Mesendoderm (in vitro differentiated cells): ENCODE data around the gene CNTNAP4.

Experiments
- DNase-seq: peaks from one replicate; pipeline ENCODE4 v3.0.0; 2013
- H2AK5ac ChIP-seq: 2 replicates; pipeline ENCODE4 v1.6.1; 2013; ENCODE audit warnings: low read length, inconsistent platforms
- H2BK120ac ChIP-seq: 2 replicates; pipeline ENCODE4 v1.6.1; 2013; ENCODE audit warnings: low read depth, mild to moderate bottlenecking, low read length, moderate library complexity, mixed read lengths
- H2BK15ac ChIP-seq: replicated peaks from 2 replicates; pipeline ENCODE4 v1.6.1; 2013; ENCODE audit warnings: low read depth, mild to moderate bottlenecking, moderate library complexity
- H2BK5ac ChIP-seq: 2 replicates; pipeline ENCODE4 v1.6.1; 2013; ENCODE audit warnings: low read length, inconsistent platforms
- H3K18ac ChIP-seq: 2 replicates; pipeline ENCODE4 v1.6.1; 2013; ENCODE audit warnings: mild to moderate bottlenecking, low read length, mixed read lengths
- H3K23ac ChIP-seq: one replicate; pipeline ENCODE4 v1.6.1; 2013; ENCODE audit warnings: low read length
- H3K27ac ChIP-seq: 2 replicates; pipeline ENCODE4 v1.5.1; 2013; ENCODE audit warnings: low read depth, mild to moderate bottlenecking, inconsistent platforms, low read length, moderate library complexity
- H3K27me3 ChIP-seq: 2 replicates; pipeline ENCODE4 v1.6.1; 2013; ENCODE audit warnings: low read length, control low read depth, mild to moderate bottlenecking, inconsistent platforms; ENCODE audit not compliant: insufficient read depth, poor library complexity
- H3K36me3 ChIP-seq: 2 replicates; pipeline ENCODE4 v1.6.1; 2013; ENCODE audit warnings: low read length, inconsistent platforms; ENCODE audit not compliant: control insufficient read depth, insufficient read depth
- H3K4ac ChIP-seq: one replicate; pipeline ENCODE4 v1.6.1; 2013; ENCODE audit warnings: low read depth, mild to moderate bottlenecking, low read length, moderate library complexity
- H3K4me1 ChIP-seq: 2 replicates; pipeline ENCODE4 v1.6.1; 2013; ENCODE audit warnings: low read depth, low read length, inconsistent platforms; ENCODE audit not compliant: control insufficient read depth
- H3K4me2 ChIP-seq: 2 replicates; pipeline ENCODE4 v1.6.1; 2013; ENCODE audit warnings: low read length
- H3K4me3 ChIP-seq: 2 replicates; pipeline ENCODE4 v1.5.1; 2013; ENCODE audit warnings: mild to moderate bottlenecking, low read length
- H3K56ac ChIP-seq: one replicate; pipeline ENCODE4 v1.6.1; 2013; ENCODE audit warnings: low read length
- H3K79me1 ChIP-seq: 2 replicates; pipeline ENCODE4 v1.6.1; 2013; ENCODE audit warnings: low read length, inconsistent platforms
- H3K79me2 ChIP-seq: 2 replicates; pipeline ENCODE4 v1.6.1; 2013; ENCODE audit warnings: mild to moderate bottlenecking, low read length; ENCODE audit not compliant: control insufficient read depth, insufficient read depth
- H3K9ac ChIP-seq: 2 replicates; pipeline ENCODE4 v1.6.1; 2013; ENCODE audit warnings: low read length, inconsistent platforms
- H4K5ac ChIP-seq: one replicate; pipeline ENCODE4 v1.6.1; 2013; ENCODE audit warnings: low read length
- H4K8ac ChIP-seq: one replicate; pipeline ENCODE4 v1.6.1; 2013; ENCODE audit warnings: low read depth, mild to moderate bottlenecking, control low read depth, low read length, moderate library complexity
- WGBS: extraction: QIAGEN DNeasy Blood & Tissue Kit; methylation state at CpG from one replicate; pipeline ENCODE4 v1.1.7; 2013; ENCODE audit warnings: low lambda C conversion rate, missing lambda C conversion rate; ENCODE audit not compliant: insufficient coverage; ENCODE audit errors: extremely low coverage; 5-methylcytosine and 5-hydroxymethylcytosine counted together

Gene CNTNAP4

GRCh38 chr16:76577003-76577402 is 299.8 kb downstream of the CNTNAP4 start:
- Histone ChIP-seq H3K18ac (no peak overlapping the region), H2BK15ac (no peak overlapping the region), H3K36me3 (no peaks in the 10 kb centered on the region), H2AK5ac (no peak overlapping the region), H2BK5ac (no peak overlapping the region), H4K8ac (no peak overlapping the region), H3K56ac (no peak overlapping the region), H4K5ac (no peak overlapping the region), H3K4me2 (no peak overlapping the region), H3K23ac (no peak overlapping the region), H3K27me3 (no peaks in the 10 kb centered on the region), H3K79me1 (no peaks in the 10 kb centered on the region), H2BK120ac (no peak overlapping the region), H3K27ac (no peak overlapping the region), H3K79me2 (no peaks in the 10 kb centered on the region), H3K4me3 (no peak overlapping the region), H3K9ac (no peak overlapping the region), H3K4ac (no peak overlapping the region), H3K4me1 (no peaks in the 10 kb centered on the region)
- WGBS = no CpG with 5 or more reads among the region's 4 CpGs
- DNase-seq = no peak

- Histone ChIP-seq H2BK120ac (no peak overlapping the region), H4K5ac (no peak overlapping the region), H3K79me2 (no peaks in the 10 kb centered on the region), H2AK5ac (no peak overlapping the region), H3K27me3 (no peaks in the 10 kb centered on the region), H4K8ac (no peak overlapping the region), H3K4ac (no peak overlapping the region), H3K4me1 (no peaks in the 10 kb centered on the region), H3K4me2 (no peak overlapping the region), H3K9ac (no peak overlapping the region), H3K79me1 (no peaks in the 10 kb centered on the region), H3K56ac (no peak overlapping the region), H3K23ac (no peak overlapping the region), H3K4me3 (no peak overlapping the region), H2BK15ac (no peak overlapping the region), H3K36me3 (no peaks in the 10 kb centered on the region), H2BK5ac (no peak overlapping the region), H3K18ac (no peak overlapping the region), H3K27ac (no peak overlapping the region)
- no peak for DNase-seq
- no CpG with 5 or more reads among the region's 9 CpGs for WGBS
Measured at GRCh38 chr16:76579277-76579922, 302.2 kb downstream of the CNTNAP4 start.

- no peak overlapping the region for H3K9ac ChIP-seq
Measured at GRCh38 chr16:76583466-76583865, 306.3 kb downstream of the CNTNAP4 start.

GRCh38 chr16:76583945-76584344 is 306.7 kb downstream of the CNTNAP4 start:
- Histone ChIP-seq H3K4me1 (peaks cover 4% of the 10 kb centered on the region), H3K4me3 (no peak overlapping the region), H3K79me2 (no peaks in the 10 kb centered on the region), H3K56ac (no peak overlapping the region), H2AK5ac (no peak overlapping the region), H3K18ac (no peak overlapping the region), H2BK120ac (no peak overlapping the region), H3K27ac (no peak overlapping the region), H3K79me1 (no peaks in the 10 kb centered on the region), H3K9ac (no peak overlapping the region), H3K4me2 (no peak overlapping the region), H3K4ac (no peak overlapping the region), H2BK5ac (no peak overlapping the region), H3K27me3 (no peaks in the 10 kb centered on the region), H2BK15ac (no peak overlapping the region), H3K23ac (no peak overlapping the region), H4K8ac (no peak overlapping the region), H4K5ac (no peak overlapping the region), H3K36me3 (no peaks in the 10 kb centered on the region)
- no CpG with 5 or more reads among the region's 2 CpGs for WGBS
- DNase-seq = no peak

More at GRCh38 chr16:76583466-76583865, 306.3 kb downstream of the CNTNAP4 start:
- no peak overlapping the region for H2BK5ac ChIP-seq
- H3K79me2 ChIP-seq = no peaks in the 10 kb centered on the region
- no peak overlapping the region for H3K27ac ChIP-seq
- no peak overlapping the region for H3K4me2 ChIP-seq
- H3K4me1 ChIP-seq = peaks cover 4% of the 10 kb centered on the region
- no peak overlapping the region for H4K8ac ChIP-seq
- H2AK5ac ChIP-seq = no peak overlapping the region
- no peak overlapping the region for H2BK120ac ChIP-seq
- H3K36me3 ChIP-seq = no peaks in the 10 kb centered on the region
- H3K4me3 ChIP-seq = no peak overlapping the region
- H3K79me1 ChIP-seq = no peaks in the 10 kb centered on the region
- H3K27me3 ChIP-seq = no peaks in the 10 kb centered on the region
- H3K18ac ChIP-seq = no peak overlapping the region
- no peak overlapping the region for H3K23ac ChIP-seq
- WGBS = no CpG with 5 or more reads among the region's 6 CpGs
- H3K4ac ChIP-seq = no peak overlapping the region
- no peak overlapping the region for H4K5ac ChIP-seq
- no peak overlapping the region for H2BK15ac ChIP-seq
- no peak for DNase-seq
- no peak overlapping the region for H3K56ac ChIP-seq

- no peak overlapping the region for H4K5ac ChIP-seq
- H3K4ac ChIP-seq = no peak overlapping the region
- H3K18ac ChIP-seq = no peak overlapping the region
- H3K4me1 ChIP-seq = no peaks in the 10 kb centered on the region
- no peak overlapping the region for H2AK5ac ChIP-seq
- H3K27me3 ChIP-seq = no peaks in the 10 kb centered on the region
- DNase-seq = peak; percentile 4
- WGBS = no CpG with 5 or more reads among the region's 7 CpGs
- no peak overlapping the region for H2BK120ac ChIP-seq
- no peak overlapping the region for H3K9ac ChIP-seq
- H3K79me1 ChIP-seq = no peaks in the 10 kb centered on the region
- H3K36me3 ChIP-seq = no peaks in the 10 kb centered on the region
- no peak overlapping the region for H3K27ac ChIP-seq
- H3K4me2 ChIP-seq = no peak overlapping the region
- no peak overlapping the region for H3K4me3 ChIP-seq
- H3K79me2 ChIP-seq = no peaks in the 10 kb centered on the region
- H2BK15ac ChIP-seq = no peak overlapping the region
- no peak overlapping the region for H2BK5ac ChIP-seq
- no peak overlapping the region for H3K23ac ChIP-seq
- H3K56ac ChIP-seq = no peak overlapping the region
- H4K8ac ChIP-seq = no peak overlapping the region
Measured at GRCh38 chr16:76598498-76598897, 321.3 kb downstream of the CNTNAP4 start.

- H3K4ac ChIP-seq = no peak overlapping the region
- no peak overlapping the region for H2AK5ac ChIP-seq
- no peaks in the 10 kb centered on the region for H3K36me3 ChIP-seq
- H3K9ac ChIP-seq = no peak overlapping the region
- H2BK5ac ChIP-seq = no peak overlapping the region
- H3K18ac ChIP-seq = no peak overlapping the region
- H3K79me2 ChIP-seq = no peaks in the 10 kb centered on the region
- WGBS = no CpG with 5 or more reads among the region's 4 CpGs
- no peak overlapping the region for H3K23ac ChIP-seq
- H3K27ac ChIP-seq = no peak overlapping the region
- H3K4me2 ChIP-seq = no peak overlapping the region
- no peak overlapping the region for H3K4me3 ChIP-seq
- no peaks in the 10 kb centered on the region for H3K4me1 ChIP-seq
- H2BK15ac ChIP-seq = no peak overlapping the region
- no peak overlapping the region for H3K56ac ChIP-seq
- H4K5ac ChIP-seq = no peak overlapping the region
- no peaks in the 10 kb centered on the region for H3K79me1 ChIP-seq
- DNase-seq = no peak
- H4K8ac ChIP-seq = no peak overlapping the region
- no peaks in the 10 kb centered on the region for H3K27me3 ChIP-seq
- no peak overlapping the region for H2BK120ac ChIP-seq
Measured at GRCh38 chr16:76607317-76607716, 330.1 kb downstream of the CNTNAP4 start.
